ENCODE data around the gene DGCR8.
A peak's percentile ranks its signal among the peaks of the same experiment; 100 is the strongest.

The DGCR8 gene

DNA sequence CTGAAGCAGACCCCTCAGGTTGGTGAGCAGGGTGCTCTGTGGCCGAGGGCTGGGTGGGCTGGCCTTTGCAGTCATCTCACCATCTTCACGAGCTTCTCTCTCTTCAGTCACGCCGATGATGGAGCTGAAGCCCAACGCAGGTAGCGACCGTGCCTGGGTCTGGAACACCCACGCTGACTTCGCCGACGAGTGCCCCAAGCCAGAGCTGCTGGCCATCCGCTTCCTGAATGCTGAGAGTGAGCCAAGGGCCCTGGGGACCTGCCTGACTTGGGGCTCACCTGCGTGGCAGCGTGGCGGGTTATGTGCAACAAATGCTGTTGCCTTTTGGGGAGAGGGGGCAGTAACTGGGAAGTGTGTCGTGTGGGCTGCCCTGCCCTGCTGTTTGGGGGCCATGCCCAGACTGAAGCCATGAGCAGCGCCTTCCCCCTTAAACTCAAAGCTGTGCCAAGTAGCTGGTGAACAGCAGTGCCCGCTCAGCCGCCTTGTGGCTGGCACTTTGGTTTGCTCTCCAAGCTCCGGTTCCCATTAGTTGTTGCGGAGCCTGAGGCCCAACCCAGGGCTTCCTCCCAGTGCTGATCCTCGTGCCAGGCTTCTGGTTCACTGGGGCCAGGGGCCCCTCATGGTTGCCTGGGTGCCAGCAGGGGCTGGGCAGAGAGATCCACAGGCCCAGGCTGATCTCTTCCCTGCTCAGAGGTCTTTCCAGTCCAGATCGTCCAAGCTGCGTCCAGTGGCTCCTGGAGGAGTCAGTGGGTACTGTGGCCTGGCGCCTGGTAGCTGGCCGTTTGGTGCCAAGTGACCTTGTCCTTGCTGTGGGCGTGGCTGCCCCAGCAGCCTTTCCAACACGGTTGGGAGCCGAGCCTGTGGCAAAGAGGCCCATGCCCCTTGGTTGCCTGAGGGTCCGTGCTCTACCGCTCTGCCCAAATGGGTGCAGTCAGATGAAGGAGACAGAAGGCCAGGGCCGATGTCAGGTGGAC is 45.4 kb downstream of the DGCR8 start:
- no peak overlapping the region for H3K27ac ChIP-seq

DNA sequence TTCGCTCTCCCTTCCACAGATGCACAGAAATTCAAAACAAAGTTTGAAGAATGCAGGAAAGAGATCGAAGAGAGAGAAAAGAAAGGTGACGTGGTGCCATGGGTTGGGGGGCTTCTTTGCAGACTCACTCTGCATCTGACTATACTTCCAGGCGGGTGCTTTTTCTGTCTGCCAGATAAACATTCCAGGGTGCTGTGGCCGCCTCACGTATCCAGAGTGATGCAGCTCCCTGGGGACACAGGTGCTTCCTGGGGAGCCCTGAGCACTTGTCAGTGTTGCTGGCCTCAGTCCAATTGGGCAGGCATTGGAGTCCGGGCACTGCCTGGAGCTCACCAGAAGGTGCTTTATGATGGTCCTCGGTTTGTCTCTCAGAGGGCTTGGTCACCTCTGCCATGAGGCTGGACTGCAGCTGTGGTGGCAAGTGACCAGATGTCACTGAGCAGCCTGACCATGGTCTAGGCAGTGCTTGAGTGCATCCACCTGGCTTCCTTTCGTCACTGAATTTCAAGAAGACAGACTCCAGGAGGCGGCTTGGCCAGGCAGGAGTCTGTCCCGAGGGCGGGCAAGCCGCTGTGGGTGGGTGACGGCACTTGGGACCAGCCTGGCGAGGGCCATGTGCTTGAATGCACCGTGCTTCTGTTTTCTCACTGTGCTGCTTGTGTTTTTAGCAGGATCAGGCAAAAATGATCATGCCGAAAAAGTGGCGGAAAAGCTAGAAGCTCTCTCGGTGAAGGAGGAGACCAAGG is 46.4 kb downstream of the DGCR8 start:
- Histone ChIP-seq H3K4me3 (no peak overlapping the region), H3K27ac (no peak overlapping the region)
- DNase-seq (ENCODE audit: low spot score), result no peak
- TF ChIP-seq, protein P1, sequence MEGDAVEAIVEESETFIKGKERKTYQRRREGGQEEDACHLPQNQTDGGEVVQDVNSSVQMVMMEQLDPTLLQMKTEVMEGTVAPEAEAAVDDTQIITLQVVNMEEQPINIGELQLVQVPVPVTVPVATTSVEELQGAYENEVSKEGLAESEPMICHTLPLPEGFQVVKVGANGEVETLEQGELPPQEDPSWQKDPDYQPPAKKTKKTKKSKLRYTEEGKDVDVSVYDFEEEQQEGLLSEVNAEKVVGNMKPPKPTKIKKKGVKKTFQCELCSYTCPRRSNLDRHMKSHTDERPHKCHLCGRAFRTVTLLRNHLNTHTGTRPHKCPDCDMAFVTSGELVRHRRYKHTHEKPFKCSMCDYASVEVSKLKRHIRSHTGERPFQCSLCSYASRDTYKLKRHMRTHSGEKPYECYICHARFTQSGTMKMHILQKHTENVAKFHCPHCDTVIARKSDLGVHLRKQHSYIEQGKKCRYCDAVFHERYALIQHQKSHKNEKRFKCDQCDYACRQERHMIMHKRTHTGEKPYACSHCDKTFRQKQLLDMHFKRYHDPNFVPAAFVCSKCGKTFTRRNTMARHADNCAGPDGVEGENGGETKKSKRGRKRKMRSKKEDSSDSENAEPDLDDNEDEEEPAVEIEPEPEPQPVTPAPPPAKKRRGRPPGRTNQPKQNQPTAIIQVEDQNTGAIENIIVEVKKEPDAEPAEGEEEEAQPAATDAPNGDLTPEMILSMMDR (IDR thresholded peaks at IDR 0.05), result no peak

More for the DNA sequence above, 45.4 kb downstream of the DGCR8 start:
- no peak for DNase-seq (ENCODE audit: low spot score)
- no peak overlapping the region for H3K4me3 ChIP-seq
- TF ChIP-seq, protein P1 (IDR thresholded peaks at IDR 0.05), result no peak

DNA sequence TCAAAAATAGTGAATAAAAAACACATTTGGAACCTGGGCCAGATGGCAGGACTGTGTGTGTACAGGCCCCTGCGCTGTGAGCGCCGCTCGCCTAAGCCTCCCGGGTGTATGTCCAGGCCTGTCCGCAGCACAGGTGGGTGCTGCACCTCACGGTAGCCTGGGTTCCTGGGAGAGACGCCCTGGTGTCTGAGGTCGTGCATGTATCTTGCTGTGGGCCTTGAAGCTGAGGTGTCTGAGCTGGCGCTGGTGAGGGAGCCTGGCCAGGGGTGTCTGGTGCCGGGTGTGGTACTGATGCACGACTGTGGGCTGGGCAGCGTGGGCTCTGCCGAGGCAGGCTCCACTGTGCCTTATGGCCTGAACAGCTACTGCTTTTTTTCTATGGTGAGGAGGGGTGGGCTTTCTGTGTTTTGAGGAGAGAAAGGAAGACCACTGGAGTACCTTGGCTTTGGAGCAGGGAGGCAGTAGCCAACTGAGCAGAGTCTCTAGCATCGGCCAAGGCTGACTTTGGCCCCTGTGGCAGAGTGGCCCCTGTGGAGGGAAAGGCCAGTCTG is 47.4 kb downstream of the DGCR8 start:
- TF ChIP-seq, protein P1 (IDR thresholded peaks at IDR 0.05), result no peak
- DNase-seq (ENCODE audit: low spot score), result no peak
- H3K27ac ChIP-seq, result no peak overlapping the region
- H3K4me3 ChIP-seq, result no peak overlapping the region

DNA sequence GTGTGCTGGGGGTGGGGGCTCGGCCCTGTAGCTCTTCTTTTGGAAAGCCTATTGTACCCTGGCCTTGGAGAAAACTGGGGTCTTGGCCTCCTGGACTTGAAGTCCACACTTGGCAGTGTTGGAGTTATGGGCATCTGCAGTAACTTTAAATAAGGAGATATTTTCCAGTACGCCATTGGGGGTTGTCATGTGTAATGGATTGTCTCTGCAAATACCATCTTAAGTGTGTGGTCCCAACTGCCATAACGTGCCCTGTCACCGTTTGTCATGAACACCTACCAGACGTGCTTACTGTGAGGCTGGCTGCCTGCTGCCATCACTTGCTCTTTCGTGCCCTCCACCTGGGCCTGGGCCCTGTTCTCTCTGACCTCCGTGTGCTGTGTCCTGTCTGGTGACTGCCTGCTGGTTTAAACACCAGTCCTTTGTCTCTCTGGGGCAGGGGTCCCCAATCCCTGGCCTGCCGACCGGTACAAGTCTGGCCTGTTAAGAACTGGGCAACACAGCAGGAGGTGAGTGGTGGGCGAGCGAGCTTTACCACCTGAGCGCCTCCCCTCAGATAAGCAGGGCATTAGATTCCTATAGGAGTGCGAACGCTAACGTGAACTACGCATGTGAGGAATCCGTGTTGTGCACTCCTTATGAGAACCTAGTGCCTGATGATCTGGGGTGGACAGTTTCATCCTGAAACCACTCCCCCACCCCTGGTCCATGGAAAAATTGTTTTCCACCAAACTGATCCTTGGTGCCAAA is 48.0 kb downstream of the DGCR8 start:
- DNase-seq (ENCODE audit: low spot score), result no peak
- Histone ChIP-seq H3K4me3 (no peak overlapping the region), H3K27ac (no peak overlapping the region)
- TF ChIP-seq, protein P1 (IDR thresholded peaks at IDR 0.05), result no peak

DNA sequence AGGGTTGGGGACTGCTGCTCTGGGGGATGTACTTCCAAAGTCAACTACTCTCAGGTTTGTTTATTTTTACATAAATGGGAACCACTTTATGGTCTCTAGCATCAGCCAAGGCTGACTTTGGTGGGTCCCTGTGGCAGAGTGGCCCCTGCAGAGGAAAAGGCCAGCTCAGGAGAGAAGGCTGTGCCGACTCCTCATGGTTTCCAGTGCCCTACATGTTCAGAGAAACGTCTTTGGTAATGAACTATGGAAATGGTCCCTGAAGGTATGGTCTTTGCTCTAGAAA is 48.5 kb downstream of the DGCR8 start:
- no peak overlapping the region for H3K27ac ChIP-seq
- H3K4me3 ChIP-seq, result no peak overlapping the region
- no peak for DNase-seq (ENCODE audit: low spot score)
- TF ChIP-seq, protein P1 (IDR thresholded peaks at IDR 0.05), result no peak

DNA sequence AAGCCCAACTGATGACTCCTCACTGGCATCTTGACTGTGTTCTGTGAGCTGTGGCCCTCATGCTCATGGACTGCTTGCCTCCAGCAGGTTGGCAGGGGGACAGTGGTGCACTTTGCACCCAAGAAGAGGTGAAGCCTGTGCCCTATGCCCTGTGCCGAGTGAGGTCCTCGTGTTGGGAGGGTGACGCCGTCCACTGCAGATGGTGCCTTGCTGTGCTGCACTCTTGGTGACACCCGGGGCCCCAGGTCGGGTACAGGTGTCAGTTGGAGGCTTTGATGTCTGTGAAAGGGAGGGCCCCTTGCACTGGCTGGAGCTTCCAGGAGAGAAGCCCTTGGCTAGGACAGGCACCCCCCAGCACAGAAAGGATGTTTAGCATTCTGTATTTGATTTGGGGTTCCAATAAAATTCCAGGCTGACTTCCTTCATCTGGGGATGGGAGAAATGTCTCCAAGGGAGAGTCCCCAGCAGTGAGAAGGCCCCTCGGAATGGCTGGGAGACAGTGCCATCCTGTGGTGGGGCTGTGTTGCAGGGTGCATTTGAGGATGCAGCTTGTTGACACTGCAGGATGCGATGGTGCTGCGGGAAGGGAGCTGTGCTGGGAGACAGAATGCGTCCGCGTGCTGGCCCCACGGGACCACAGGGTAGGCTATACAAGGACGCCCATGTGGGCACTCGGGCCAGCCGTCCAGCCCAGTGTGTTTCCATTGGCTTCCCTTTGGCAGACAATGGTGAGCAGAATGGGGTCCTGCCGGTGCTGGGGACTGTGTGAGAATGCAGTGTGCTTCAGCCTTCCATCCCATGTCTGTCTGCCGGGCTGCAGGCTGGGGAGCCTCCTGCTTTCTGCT is 49.1 kb downstream of the DGCR8 start:
- DNase-seq (ENCODE audit: low spot score), result no peak
- Histone ChIP-seq H3K27ac (peak overlapping the region in 1 of 2 donors; percentile 5), H3K4me3 (no peak overlapping the region)
- TF ChIP-seq, protein P1 (IDR thresholded peaks at IDR 0.05), result no peak
